ENCODE results near the gene NUAK1. TPM values are rescaled to one million over a fixed set of nuclear protein-coding genes. Genes with fewer than 3 reads are reported as not detected.
A peak's percentile ranks its signal among the peaks of the same experiment; 100 is the strongest.

Gene NUAK1
- total RNA-seq, 1 donor, result 21.7 TPM

GRCh38 chr12:106134294-106134949 is 4.3 kb downstream of the NUAK1 start:
- no peak overlapping the region for H3K4me3 ChIP-seq (ENCODE audit: insufficient read depth, low read length)
- no peak overlapping the region for H2AFZ ChIP-seq (ENCODE audit: low read length)
- DNase-seq (ENCODE audit: insufficient read length, low spot score, missing footprints), result no peak
- H3K4me2 ChIP-seq (ENCODE audit: insufficient read depth, low read length), result peak overlapping the region; percentile 88
- no peaks in the 10 kb centered on the region for H3K9me3 ChIP-seq (ENCODE audit: low read depth, low read length)
- H3K79me2 ChIP-seq (ENCODE audit: insufficient read depth, low read length), result peaks cover 62% of the 10 kb centered on the region
- TF ChIP-seq CTCF (IDR thresholded peaks at IDR 0.05; ENCODE audit: extremely low read depth, low read depth, low read length), result no peak
- no peaks in the 10 kb centered on the region for H3K27me3 ChIP-seq (ENCODE audit: insufficient read depth, low read length)
- peaks cover 42% of the 10 kb centered on the region for H3K4me1 ChIP-seq (ENCODE audit: insufficient read depth, low read length)
- H4K20me1 ChIP-seq (ENCODE audit: insufficient read depth, low read length), result peaks cover 26% of the 10 kb centered on the region
- H3K27ac ChIP-seq (ENCODE audit: low read depth, low read length), result no peak overlapping the region
- H3K36me3 ChIP-seq (ENCODE audit: insufficient read depth, low read length), result no peaks in the 10 kb centered on the region

DNA sequence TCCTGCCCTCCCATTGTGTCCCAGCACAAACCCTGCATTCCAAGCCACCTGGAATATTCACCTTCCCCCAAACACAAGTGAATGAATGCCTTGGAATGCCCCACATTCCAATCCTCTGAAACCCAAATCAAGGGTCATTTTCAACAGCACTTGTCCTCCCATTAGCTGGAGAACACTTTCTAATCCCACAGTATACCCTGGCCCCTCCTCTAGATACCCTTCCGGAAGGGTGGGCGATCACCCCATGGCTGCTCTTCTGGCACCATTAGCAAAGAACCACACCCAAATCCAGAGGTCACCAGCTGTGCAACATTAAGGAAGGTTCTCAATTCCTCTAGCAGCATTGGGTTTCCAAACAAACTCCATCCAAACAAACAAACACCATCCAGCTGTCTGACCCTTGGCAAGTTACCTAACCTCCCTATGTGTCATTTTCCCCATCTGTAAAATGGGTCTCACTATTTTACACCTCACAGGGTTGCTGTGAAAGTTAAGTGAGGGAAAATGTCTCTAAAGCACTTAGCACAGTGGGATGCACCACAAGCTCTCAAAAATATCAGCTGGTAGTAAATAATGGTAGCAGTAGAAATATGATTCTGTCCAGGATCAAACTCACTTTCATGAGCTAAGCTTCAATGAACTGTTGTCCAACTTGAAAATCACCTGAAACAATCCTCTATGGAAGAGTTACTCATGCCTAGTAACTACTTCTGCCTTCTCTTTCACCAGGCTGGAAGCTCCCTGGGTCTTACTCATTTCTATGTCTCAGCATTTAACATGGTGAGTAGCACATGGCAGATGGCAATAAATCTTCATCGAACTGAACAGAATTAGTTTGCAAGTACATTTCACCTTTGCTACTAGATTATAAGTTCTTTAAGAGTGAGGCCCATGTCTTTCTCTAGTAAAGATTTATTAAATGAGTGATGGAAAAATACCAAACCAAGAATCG is 5.3 kb downstream of the NUAK1 start:
- Histone ChIP-seq H3K4me1 (ENCODE audit: insufficient read depth, low read length) (peaks cover 42% of the 10 kb centered on the region), H3K36me3 (ENCODE audit: insufficient read depth, low read length) (no peaks in the 10 kb centered on the region), H3K27me3 (ENCODE audit: insufficient read depth, low read length) (no peaks in the 10 kb centered on the region), H4K20me1 (ENCODE audit: insufficient read depth, low read length) (peaks cover 31% of the 10 kb centered on the region), H3K4me2 (ENCODE audit: insufficient read depth, low read length) (peak overlapping the region; percentile 20), H2AFZ (ENCODE audit: low read length) (no peak overlapping the region), H3K27ac (ENCODE audit: low read depth, low read length) (no peak overlapping the region), H3K79me2 (ENCODE audit: insufficient read depth, low read length) (peaks cover 68% of the 10 kb centered on the region), H3K4me3 (ENCODE audit: insufficient read depth, low read length) (no peak overlapping the region), H3K9me3 (ENCODE audit: low read depth, low read length) (no peaks in the 10 kb centered on the region)
- no peak for TF ChIP-seq CTCF (IDR thresholded peaks at IDR 0.05; ENCODE audit: extremely low read depth, low read depth, low read length)
- DNase-seq (ENCODE audit: insufficient read length, low spot score, missing footprints), result no peak

DNA sequence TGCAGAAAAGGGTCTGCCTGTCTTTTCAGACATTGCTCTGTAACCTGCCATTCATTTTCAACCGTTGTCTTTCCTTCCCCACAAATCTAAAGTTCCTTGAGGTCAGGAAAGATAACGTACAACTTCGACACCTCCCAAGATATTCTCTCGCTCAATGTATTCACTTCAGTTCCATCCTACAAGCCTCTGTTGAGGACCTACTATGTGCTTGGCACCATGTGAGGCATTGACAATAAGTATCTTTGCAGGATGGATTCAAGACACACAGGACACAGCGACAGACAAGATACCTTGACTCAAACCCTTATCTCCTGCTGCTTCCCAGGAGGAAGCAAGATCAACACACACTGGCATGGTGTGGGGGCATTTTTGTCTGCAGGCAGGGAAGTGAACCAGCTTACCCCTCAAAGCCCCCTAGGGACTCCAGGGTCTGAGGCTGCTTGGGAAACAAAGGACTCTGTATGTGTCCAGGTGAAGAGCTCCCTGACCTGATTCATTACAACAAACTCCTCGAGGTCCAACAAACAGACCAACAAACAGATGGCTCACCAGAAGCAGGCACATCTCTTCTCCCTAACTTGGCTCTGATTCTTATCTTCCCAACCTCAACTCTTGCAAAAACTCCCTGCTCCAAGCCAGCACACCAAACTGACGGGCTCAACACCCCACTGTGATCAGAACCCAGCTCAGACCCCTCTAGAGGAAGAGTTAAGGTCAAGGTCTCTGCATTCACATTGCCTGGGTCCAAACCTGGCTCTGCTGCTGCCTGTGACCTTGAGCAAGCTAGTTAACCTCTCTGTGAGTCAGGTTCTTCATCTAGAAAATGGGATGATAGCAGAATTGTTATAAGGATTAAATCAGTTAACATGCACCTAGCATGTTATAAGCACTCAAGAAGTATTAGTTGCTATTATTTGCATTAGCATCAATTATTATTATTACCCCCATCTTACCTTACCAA is 6.3 kb downstream of the NUAK1 start:
- Histone ChIP-seq H3K9me3 (ENCODE audit: low read depth, low read length) (no peaks in the 10 kb centered on the region), H3K27ac (ENCODE audit: low read depth, low read length) (no peak overlapping the region), H3K36me3 (ENCODE audit: insufficient read depth, low read length) (no peaks in the 10 kb centered on the region), H3K4me1 (ENCODE audit: insufficient read depth, low read length) (peaks cover 42% of the 10 kb centered on the region), H3K4me2 (ENCODE audit: insufficient read depth, low read length) (peak overlapping the region; percentile 20), H3K4me3 (ENCODE audit: insufficient read depth, low read length) (no peak overlapping the region), H3K79me2 (ENCODE audit: insufficient read depth, low read length) (peaks cover 70% of the 10 kb centered on the region), H3K27me3 (ENCODE audit: insufficient read depth, low read length) (no peaks in the 10 kb centered on the region), H4K20me1 (ENCODE audit: insufficient read depth, low read length) (peaks cover 30% of the 10 kb centered on the region), H2AFZ (ENCODE audit: low read length) (no peak overlapping the region)
- no peak for TF ChIP-seq CTCF (IDR thresholded peaks at IDR 0.05; ENCODE audit: extremely low read depth, low read depth, low read length)
- DNase-seq (ENCODE audit: insufficient read length, low spot score, missing footprints), result no peak

Measured in osteoblast (primary cell).